NCI-H2196 treated with DMSO at 0.1 percent for 48 hours (cell line): ENCODE results near the gene TGFBR2.

Experiments used
- DNase-seq: peaks from one replicate; lab custom pipeline; 2025; ENCODE audit not compliant: unreplicated experiment; lab: John Stamatoyannopoulos, UW

TGFBR2 gene

DNA sequence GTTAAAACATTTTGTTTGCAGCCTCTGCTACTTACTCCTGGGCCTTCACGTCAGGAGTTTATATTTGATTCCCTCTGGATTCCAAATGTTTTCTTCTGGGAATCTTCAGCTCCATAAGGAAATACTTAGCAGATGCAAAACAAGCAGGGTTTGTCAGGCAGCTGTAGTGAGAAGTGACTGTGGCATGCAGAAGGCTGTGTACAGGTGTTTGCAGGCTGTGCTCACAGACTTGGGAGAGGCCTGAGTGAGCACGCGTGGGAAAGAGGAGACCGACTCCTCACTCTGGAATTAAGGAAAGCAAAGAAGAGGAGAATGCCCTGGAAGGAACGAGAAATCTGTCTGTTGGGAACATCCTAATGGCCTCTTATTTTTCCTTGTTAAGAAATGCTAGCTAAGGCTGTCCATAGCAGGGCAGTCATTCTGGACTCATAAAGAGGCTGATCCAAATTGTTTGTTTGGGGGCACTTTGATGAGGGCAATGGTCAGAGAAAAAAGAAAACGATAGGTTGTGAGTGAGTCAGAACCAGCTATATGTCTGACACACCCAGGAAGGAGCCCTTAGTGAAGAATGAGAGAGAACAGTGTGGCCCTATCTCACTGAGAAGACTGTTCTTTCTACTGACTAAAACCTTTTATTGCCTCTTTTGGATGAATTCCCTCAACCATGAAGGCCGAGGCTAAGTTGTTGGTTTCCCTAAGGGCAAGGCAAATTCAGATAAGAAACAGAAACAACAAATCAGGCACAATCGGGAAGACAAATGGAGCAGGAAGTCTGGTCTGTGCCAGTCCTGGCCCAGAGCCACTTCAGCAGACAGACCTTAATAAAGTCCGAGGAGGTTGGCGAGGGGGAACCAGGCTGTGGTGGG, 82.6 kb downstream of the TGFBR2 start:
- DNase-seq: no peak

DNA sequence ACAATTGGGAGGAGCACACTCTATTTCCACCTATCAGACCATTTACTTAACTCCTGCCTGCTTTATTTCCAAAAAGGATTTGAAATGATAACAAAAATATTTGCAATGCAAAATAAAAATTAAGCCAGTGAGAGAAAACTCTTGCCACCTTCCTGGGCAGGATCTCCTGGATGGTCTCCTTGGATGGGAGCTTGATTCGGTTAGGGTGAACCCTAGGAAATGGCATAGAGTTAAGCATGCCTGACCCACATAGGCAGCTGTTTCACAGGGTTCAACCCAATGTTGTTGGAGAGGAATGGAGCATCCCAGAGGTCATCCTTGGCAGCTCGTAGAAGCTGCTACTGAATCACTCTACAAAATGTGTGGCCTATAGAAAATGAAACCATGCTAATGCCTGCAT, 83.8 kb downstream of the TGFBR2 start:
- no peak for DNase-seq

DNA sequence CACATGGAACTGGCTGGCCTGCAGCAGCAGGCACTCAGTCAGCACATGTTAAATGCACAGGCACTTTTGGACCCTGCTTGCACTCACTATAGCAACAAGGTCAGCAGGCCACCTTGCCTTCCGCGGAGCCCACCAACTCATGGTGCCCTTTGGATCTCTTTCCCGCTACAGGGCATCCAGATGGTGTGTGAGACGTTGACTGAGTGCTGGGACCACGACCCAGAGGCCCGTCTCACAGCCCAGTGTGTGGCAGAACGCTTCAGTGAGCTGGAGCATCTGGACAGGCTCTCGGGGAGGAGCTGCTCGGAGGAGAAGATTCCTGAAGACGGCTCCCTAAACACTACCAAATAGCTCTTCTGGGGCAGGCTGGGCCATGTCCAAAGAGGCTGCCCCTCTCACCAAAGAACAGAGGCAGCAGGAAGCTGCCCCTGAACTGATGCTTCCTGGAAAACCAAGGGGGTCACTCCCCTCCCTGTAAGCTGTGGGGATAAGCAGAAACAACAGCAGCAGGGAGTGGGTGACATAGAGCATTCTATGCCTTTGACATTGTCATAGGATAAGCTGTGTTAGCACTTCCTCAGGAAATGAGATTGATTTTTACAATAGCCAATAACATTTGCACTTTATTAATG, 85.0 kb downstream of the TGFBR2 start:
- no peak for DNase-seq

DNA sequence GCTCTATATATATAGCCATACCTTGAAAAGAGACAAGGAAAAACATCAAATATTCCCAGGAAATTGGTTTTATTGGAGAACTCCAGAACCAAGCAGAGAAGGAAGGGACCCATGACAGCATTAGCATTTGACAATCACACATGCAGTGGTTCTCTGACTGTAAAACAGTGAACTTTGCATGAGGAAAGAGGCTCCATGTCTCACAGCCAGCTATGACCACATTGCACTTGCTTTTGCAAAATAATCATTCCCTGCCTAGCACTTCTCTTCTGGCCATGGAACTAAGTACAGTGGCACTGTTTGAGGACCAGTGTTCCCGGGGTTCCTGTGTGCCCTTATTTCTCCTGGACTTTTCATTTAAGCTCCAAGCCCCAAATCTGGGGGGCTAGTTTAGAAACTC, 85.5 kb downstream of the TGFBR2 start:
- no peak for DNase-seq

DNA sequence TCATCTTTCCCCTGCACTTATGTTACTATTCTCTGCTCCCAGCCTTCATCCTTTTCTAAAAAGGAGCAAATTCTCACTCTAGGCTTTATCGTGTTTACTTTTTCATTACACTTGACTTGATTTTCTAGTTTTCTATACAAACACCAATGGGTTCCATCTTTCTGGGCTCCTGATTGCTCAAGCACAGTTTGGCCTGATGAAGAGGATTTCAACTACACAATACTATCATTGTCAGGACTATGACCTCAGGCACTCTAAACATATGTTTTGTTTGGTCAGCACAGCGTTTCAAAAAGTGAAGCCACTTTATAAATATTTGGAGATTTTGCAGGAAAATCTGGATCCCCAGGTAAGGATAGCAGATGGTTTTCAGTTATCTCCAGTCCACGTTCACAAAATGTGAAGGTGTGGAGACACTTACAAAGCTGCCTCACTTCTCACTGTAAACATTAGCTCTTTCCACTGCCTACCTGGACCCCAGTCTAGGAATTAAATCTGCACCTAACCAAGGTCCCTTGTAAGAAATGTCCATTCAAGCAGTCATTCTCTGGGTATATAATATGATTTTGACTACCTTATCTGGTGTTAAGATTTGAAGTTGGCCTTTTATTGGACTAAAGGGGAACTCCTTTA, 86.2 kb downstream of the TGFBR2 start:
- no peak for DNase-seq

DNA sequence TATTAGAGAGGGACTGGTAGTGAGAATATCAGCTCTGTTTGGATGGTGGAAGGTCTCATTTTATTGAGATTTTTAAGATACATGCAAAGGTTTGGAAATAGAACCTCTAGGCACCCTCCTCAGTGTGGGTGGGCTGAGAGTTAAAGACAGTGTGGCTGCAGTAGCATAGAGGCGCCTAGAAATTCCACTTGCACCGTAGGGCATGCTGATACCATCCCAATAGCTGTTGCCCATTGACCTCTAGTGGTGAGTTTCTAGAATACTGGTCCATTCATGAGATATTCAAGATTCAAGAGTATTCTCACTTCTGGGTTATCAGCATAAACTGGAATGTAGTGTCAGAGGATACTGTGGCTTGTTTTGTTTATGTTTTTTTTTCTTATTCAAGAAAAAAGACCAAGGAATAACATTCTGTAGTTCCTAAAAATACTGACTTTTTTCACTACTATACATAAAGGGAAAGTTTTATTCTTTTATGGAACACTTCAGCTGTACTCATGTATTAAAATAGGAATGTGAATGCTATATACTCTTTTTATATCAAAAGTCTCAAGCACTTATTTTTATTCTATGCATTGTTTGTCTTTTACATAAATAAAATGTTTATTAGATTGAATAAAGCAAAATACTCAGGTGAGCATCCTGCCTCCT, 87.2 kb downstream of the TGFBR2 start:
- peak; percentile 5 for DNase-seq

DNA sequence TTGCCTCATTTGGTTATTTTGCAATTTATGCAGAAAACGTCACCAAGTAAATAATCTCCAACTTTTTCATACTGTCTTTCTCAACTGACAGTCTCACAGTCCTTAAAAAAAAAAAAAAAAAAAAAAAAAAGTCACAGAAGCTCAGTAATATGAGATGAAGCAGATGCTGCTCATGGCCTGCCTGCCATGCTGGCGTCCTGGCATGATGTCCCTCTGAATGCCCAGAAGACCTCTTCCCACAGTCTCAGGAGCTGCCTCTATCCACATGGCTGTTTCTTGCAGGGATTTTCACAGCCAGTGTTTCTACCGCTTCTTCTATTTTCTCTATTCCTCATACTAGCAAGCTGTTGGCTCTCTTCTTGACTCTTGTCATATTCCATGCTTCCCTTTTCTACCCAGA, 87.7 kb downstream of the TGFBR2 start:
- DNase-seq: no peak

DNA sequence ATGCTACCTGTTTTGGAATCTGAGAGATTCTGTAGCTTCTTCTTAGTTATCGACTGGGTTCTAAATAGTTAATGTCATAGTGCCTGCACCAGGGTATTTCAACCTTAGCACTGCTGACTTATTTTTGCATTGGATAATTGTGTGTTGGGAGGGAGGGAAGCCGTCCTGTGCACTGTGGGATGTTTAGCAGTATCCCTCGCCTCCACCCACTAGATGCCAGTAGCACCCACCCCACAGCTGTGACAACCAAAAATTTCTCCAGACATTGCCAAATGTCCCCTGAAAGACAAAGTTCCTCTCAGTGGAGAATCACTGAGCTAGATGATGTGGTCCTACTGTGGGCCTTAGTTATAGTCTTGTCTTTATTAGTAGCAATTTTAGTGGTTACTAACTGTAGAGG, 88.3 kb downstream of the TGFBR2 start:
- DNase-seq: no peak

DNA sequence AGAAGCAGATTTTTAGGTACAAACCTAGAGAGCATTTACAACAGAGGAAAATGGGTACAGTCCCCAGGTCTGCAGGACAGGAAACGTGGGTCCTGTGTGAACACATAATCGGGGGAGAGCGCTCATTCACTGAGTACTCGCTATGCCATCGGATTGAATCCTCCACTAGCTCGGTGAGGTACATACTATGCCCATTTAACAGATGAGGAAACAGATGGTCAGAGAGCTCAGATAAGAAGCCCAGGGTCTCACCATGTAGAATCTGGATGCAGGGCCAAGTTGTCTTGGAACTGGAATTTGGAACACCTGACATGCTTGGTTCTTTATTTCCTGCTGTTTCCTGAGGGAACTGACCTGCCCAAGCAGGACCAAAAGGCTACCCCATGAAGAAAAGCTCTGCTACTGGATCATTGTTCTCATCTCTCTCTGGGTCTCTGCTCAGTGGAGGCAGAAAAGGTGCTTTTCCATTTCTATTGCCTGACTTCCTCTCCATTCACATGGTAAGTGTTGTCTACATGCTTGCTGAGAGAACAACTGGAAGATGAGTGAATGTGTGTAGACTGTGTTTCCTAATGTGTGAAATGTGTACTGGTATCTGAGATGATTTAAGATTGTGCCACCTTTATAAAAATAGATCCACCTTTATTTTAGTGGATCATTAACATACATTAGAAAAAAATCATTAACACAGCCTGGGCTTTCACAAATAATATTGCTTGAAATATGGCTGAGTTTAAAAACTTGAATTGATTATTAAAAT, 89.1 kb downstream of the TGFBR2 start:
- no peak for DNase-seq

DNA sequence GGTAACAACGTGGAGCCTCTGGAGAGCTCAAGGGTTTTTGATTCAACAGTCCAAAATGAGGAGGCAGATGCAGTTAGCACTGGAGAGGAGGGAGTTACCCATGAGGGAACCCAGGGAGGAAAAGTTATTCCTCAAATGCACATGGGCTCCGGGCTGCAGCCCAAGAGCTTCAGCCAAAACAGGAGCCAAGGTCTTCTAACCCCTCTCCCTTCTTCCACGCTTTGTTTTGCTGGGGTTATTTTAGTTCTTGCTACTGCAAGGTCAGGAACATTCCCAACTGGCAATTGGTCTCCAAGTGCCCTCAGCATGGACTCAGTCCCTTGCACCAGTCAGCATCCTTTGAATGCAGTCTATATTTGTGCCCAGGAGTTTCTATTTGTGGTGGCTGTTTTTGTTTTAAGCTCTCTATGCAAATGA, 90.0 kb downstream of the TGFBR2 start:
- no peak for DNase-seq

DNA sequence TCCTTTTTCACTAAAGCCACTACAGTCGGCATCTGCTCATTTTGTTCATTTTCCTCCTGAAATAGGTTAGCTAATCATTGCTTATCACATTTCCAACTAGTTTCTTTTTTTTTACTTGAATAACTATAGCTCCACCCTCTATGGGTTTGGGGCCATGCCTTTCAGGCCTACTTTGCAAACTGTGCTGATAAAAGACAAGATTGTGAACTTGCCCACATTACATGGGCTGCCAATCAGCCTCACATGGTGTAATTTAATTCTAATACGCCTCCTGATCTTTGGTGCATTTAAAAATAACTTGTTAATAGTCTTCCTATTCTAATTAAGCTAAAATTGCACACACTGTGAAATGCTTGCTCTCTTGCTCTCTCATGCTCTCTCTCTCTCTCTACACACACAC, 90.5 kb downstream of the TGFBR2 start:
- no peak for DNase-seq

DNA sequence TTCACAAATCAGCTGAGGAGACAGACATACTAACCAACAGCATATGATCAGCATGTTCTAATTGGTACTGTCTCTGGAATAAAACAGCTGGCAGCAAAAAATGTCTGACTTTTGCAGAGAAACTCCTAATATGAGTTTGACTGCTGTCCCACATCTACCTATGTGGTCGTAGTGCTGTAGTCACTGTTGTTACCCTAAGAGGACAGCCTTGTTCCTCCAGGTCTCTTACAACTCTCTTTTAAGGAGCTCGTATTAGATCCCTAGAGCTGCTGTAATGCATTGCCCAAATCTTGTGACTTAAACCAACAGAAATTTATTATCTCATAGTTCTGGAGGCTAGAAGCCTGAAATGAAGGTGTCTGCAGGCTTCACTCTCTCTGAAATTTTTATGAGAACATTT, 92.1 kb downstream of the TGFBR2 start:
- DNase-seq: no peak

DNA sequence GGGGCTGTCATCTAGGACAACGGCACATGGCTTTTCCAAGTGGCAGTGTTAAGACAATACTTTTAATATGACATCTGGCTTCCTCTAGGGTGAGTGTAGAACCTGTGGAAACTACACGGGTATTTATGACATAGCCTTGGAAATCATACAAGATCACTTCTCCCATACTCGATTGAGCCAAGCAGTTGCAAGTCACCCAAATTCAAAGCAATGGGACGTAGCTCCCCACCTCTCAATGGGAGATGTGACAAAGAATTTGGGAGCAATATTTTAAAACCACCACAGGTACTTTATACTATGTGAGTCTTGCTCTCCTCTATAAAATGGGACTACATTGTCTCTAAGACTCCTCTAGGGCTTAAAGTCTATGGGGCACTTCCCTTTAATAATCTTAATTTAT, 93.5 kb downstream of the TGFBR2 start:
- DNase-seq: no peak

DNA sequence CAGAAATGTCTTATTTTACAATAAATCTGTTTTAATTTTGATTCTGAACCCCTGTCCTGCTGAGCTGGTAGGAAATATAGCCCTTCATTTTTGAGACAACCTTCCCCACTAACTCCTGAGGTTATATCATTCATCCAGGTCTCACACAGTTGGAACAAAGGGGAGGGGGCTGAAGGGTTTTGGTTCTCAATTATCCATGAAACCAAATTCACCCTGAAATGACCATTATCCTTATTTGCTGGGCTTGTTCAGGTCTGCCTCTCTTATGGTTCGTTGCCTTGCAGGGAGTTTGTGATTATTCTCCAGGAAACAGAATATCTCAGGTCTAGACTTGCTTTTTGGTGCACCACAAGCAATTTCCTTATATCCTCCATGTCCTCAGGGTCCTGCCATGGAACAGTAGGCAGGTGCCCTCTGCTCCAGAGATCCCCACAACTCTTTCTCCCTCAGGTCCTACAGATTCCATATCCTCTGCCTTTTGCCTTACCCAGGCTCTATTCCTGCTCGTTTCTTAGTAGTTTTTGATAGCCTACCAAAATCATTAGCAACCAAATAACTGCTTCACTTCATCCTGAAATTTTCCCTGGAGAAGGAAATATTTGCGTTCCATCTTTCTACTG, 94.4 kb downstream of the TGFBR2 start:
- DNase-seq: no peak

DNA sequence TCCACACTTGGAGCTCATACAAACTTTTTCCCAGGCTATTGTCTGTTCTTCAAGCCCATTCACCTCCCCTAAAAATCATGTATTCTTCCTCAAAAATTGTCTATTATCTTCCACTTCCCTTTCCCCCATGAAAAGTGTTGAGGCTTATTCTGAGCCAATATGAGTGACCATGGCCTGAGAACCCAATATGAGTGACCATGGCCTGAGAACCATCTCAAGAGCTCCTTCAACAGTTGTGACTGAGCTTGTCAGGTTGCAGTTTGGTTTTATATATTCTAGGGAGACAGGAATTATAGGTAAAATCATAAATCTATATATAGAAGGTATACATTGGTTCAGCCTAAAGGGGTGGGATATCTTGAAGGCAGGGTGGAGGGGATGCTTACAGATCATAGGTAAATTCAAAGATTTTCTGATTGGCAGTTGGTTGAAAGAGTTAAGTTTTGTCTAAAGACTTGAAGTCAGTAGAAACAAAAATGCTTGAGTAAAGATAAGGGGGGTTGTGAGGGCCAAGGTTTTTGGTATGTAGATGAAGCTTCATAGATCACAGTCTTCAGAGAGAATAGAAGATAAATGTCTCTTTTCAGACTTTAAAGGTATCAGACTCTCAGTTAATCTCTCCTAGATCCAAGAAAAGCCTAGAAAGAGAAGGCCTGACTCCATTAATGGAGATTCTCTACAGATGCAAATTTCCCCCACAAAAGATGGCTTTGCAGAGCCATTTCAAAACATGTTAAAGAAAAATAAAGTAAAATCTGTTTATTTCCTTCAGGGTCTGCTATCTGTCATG, 95.8 kb downstream of the TGFBR2 start:
- no peak for DNase-seq

DNA sequence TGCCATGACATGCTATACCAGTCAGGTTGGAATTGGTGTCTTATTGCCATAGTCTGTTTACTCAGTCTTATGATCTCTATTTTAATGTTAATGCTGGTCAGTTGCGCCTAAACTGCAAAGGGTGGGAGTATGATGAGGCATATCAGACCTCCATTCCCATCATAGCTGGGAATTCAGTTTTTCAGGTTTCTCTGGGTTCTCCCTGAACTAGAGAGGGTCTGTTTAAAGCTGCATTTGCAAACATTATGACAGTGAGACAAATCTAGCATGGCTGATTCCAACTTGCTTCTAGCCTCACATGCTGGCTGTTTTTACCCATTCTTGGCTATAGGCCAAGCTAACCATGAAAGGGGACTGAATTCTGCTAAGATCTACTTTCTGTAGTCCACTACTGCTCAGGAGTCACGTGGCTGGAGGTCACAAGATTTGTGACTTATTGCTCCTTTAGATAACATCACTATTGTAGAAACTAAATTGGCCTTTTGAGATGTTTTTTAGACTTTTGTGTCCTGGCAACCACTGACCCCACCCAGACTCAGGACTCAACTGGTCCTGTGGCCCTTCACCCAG, 96.5 kb downstream of the TGFBR2 start:
- no peak for DNase-seq

DNA sequence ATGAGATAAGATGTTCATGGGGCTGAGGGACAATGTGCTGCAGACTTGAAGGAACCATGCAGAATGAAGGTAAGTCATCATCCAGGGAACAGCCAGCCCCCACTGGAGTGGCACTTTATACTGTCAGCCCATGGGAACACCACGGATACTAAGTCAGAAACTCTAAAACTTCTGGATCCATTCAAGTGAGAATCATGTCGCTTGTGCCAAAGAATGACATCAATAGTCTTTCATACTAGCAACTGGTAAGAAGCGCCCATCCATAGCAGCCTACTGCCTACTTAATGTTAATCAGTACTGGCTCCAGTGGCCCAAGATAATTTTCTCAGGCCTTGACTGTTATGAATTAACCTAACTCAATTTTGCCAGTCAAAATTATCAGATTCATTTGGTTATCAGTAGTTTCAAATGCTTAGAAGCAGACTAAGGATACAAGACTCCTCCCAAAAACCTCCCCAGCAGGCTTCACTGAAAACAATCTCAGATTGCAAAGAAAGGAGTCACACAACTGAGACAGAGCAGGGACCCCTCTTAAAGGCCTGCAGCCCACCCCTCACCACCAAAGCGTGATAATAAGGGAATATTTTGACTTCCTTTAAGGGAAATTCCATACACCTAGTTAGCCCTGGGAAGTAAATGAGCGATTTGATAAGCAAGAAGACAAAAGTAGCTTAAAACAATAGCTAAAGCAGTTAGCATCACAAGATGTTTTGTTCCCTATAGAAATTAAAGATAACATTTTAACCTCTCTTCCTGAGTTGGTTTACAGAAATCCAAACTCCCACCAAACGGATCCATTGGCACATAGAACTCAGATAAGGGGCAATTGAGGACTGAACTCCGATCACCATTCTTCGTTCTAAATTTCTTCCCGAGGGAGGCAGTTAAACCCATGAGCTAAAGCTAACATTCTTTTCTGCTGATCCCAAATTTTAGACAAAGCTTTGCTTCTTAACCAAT, 98.8 kb downstream of the TGFBR2 start:
- DNase-seq: no peak

DNA sequence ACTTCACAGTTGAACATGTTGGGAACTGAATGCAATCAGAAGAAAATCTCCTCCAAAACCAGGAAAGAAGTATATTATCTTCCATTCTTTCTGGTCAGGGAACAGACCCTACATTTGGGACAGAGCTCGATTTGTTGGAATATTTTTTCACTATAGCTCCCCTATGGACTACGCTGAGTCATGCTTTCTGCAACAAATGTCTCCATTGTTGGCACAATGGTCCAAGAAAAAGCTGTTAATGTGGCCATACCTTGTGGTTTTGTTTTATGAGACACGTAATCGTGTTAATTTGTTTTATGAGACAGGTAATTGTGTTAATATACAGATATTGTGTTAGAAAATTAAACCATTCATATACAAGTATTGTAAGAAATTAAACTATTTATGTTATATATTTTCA, 101.4 kb downstream of the TGFBR2 start:
- DNase-seq: no peak
